Coronary artery (tissue), 2 donors: ENCODE measurements around the gene NTPCR.

Source experiments
- DNase-seq: peaks from one replicate; pipeline ENCODE4 v3.0.0-alpha.2; 2017; ENCODE audit warnings: low spot score
- H3K27ac ChIP-seq, 2 donors: fragments of 200-600 bp; sonication (generic); one replicate each; pipeline ENCODE4 v1.5.1; 2016 to 2019
- H3K4me3 ChIP-seq: fragments of 200-600 bp; sonication (generic); 2 replicates; pipeline ENCODE4 v1.5.1; 2016; ENCODE audit warnings: mild to moderate bottlenecking, moderate library complexity
- CTCF ChIP-seq: fragments of 200-600 bp; sonication (generic); IDR thresholded peaks from one replicate; pipeline ENCODE4 v1.5.1; 2019; ENCODE audit warnings: antibody characterized with exemption

NTPCR gene

GRCh38 chr1:233004451-233004850, 54.0 kb downstream of the NTPCR start:
- Histone ChIP-seq H3K27ac (no peak overlapping the region), H3K4me3 (no peak overlapping the region)
- no peak for DNase-seq
- TF ChIP-seq CTCF = no peak

GRCh38 chr1:233005156-233005555, 54.7 kb downstream of the NTPCR start:
- no peak for DNase-seq
- Histone ChIP-seq H3K4me3 (no peak overlapping the region), H3K27ac (no peak overlapping the region)
- TF ChIP-seq CTCF = no peak

- DNase-seq = no peak
- no peak for TF ChIP-seq CTCF
- H3K27ac ChIP-seq = no peak overlapping the region
- no peak overlapping the region for H3K4me3 ChIP-seq
These were observed 55.3 kb downstream of the NTPCR start for GRCh38 chr1:233005703-233006102.

- no peak for TF ChIP-seq CTCF
- Histone ChIP-seq H3K4me3 (no peak overlapping the region), H3K27ac (no peak overlapping the region)
- DNase-seq = no peak
These were observed 55.7 kb downstream of the NTPCR start for GRCh38 chr1:233006108-233006507.

- no peak overlapping the region for H3K27ac ChIP-seq
- H3K4me3 ChIP-seq = no peak overlapping the region
- no peak for TF ChIP-seq CTCF
- DNase-seq = no peak
These were observed 56.1 kb downstream of the NTPCR start for GRCh38 chr1:233006541-233006973.

- no peak overlapping the region for H3K27ac ChIP-seq
- no peak for DNase-seq
- H3K4me3 ChIP-seq = no peak overlapping the region
- TF ChIP-seq CTCF = no peak
These were observed 59.7 kb downstream of the NTPCR start for GRCh38 chr1:233010146-233010545.

- TF ChIP-seq CTCF = no peak
These were observed 61.6 kb downstream of the NTPCR start for GRCh38 chr1:233012021-233012420.

More at GRCh38 chr1:233012021-233012420, 61.6 kb downstream of the NTPCR start:
- Histone ChIP-seq H3K27ac (no peak overlapping the region), H3K4me3 (no peak overlapping the region)
- DNase-seq = no peak
